Non-pigmented ciliary epithelial cell (primary cell): ENCODE results near the gene TMEM243.
A peak's percentile ranks its signal among the peaks of the same experiment; 100 is the strongest.

Source experiments
- DNase-seq: peaks from one replicate; pipeline ENCODE4 v3.0.0-alpha.2; 2010; ENCODE audit warnings: low read depth

The TMEM243 gene

GRCh38 chr7:87155788-87156187, 63.7 kb downstream of the TMEM243 start:
- no peak for DNase-seq

GRCh38 chr7:87154569-87154968, 65.0 kb downstream of the TMEM243 start:
- no peak for DNase-seq

- DNase-seq = no peak
Measured at GRCh38 chr7:87154166-87154565, 65.4 kb downstream of the TMEM243 start.

- no peak for DNase-seq
Measured at GRCh38 chr7:87152897-87153641, 66.5 kb downstream of the TMEM243 start.

- peak; percentile 59 for DNase-seq
Measured at GRCh38 chr7:87152112-87152896, 67.2 kb downstream of the TMEM243 start, which contains the start of gene DMTF1. DMTF1 (plus strand) TSS chr7:87152453; CDS start chr7:87164942, 12,489 bp downstream.

GRCh38 chr7:87151729-87152111, 67.8 kb downstream of the TMEM243 start:
- DNase-seq = no peak

GRCh38 chr7:87151002-87151728, 68.4 kb downstream of the TMEM243 start:
- no peak for DNase-seq

GRCh38 chr7:87148332-87148955, 71.1 kb downstream of the TMEM243 start:
- no peak for DNase-seq

- no peak for DNase-seq
Measured at GRCh38 chr7:87147500-87147899, 72.0 kb downstream of the TMEM243 start.

- DNase-seq = no peak
Measured at GRCh38 chr7:87146740-87147386, 72.7 kb downstream of the TMEM243 start.
